HepG2 (cell line): ENCODE results near the gene ZNF174. TPM values are rescaled to one million over a fixed set of nuclear protein-coding genes. Genes with fewer than 3 reads are reported as not detected.

Experiments
- AHR ChIP-seq: IDR thresholded peaks from 2 replicates; pipeline ENCODE4 v1.6.1; 2018; ENCODE audit warnings: missing genetic modification reagents, missing compliant biosample characterization
- GPN1 ChIP-seq: sonication (generic); formaldehyde crosslinking; IDR thresholded peaks from 2 replicates; pipeline ENCODE4 v1.5.1; 2020; ENCODE audit warnings: missing genetic modification reagents, borderline replicate concordance
- KAT2B ChIP-seq: fragments of 150-350 bp; IDR thresholded peaks from 2 replicates; pipeline ENCODE4 v1.6.1; 2014; ENCODE audit warnings: low read depth, low read length, borderline replicate concordance
- KMT2A ChIP-seq: sonication (generic); formaldehyde crosslinking; IDR thresholded peaks from 2 replicates; pipeline ENCODE4 v1.4.0; 2020; ENCODE audit warnings: missing genetic modification reagents
- MYC ChIP-seq: sonication (generic); formaldehyde crosslinking; IDR thresholded peaks from 2 replicates; pipeline ENCODE4 v1.9.0; 2021; ENCODE audit warnings: missing genetic modification reagents, borderline replicate concordance
- NFKB2 ChIP-seq: sonication (generic); formaldehyde crosslinking; IDR thresholded peaks from 2 replicates; pipeline ENCODE4 v1.4.0; 2020; ENCODE audit warnings: missing genetic modification reagents, borderline replicate concordance
- PHB2 ChIP-seq: fragments of 450-650 bp; IDR thresholded peaks from 2 replicates; pipeline ENCODE4 v1.6.1; 2018; ENCODE audit not compliant: partially characterized antibody
- PPARG ChIP-seq: conservative IDR thresholded peaks from 2 replicates; pipeline ENCODE4 v1.6.1; 2016; ENCODE audit warnings: missing biosample characterization, missing genetic modification reagents
- SATB2 ChIP-seq: sonication (generic); formaldehyde crosslinking; IDR thresholded peaks from 2 replicates; pipeline ENCODE4 v1.5.0; 2020; ENCODE audit warnings: missing genetic modification reagents
- TGIF2 ChIP-seq: IDR thresholded peaks from 2 replicates; pipeline ENCODE4 v1.6.1; 2016; ENCODE audit warnings: control low read depth, missing compliant biosample characterization
- ZFP82 ChIP-seq: sonication (generic); formaldehyde crosslinking; IDR thresholded peaks from 2 replicates; pipeline ENCODE4 v1.5.1; 2020; ENCODE audit warnings: mild to moderate bottlenecking, missing genetic modification reagents, borderline replicate concordance
- ZNF230 ChIP-seq: sonication (generic); formaldehyde crosslinking; IDR thresholded peaks from 2 replicates; pipeline ENCODE4 v1.4.0; 2020; ENCODE audit warnings: mild to moderate bottlenecking, missing genetic modification reagents
- ZNF280B ChIP-seq: sonication (generic); formaldehyde crosslinking; IDR thresholded peaks from 2 replicates; pipeline ENCODE4 v1.5.0; 2020; ENCODE audit warnings: missing genetic modification reagents, mild to moderate bottlenecking, borderline replicate concordance
- ZNF549 ChIP-seq: sonication (generic); formaldehyde crosslinking; IDR thresholded peaks from 2 replicates; pipeline ENCODE4 v1.5.0; 2020; ENCODE audit warnings: missing genetic modification reagents
- ZNF574 ChIP-seq: sonication (generic); formaldehyde crosslinking; IDR thresholded peaks from 2 replicates; pipeline ENCODE4 v1.4.0; 2020; ENCODE audit warnings: missing genetic modification reagents
- ZNF747 ChIP-seq: sonication (generic); formaldehyde crosslinking; IDR thresholded peaks from 2 replicates; pipeline ENCODE4 v1.8.1; 2023; ENCODE audit warnings: missing genetic modification reagents, mild to moderate bottlenecking, borderline replicate concordance
- polyA plus RNA-seq, 8 experiments: library from polyadenylated mRNA; depleted of rRNA in 3 of 8; stranded (reverse) in 7 of 8; unstranded in 1 of 8; fragments of >200 nt; fragmentation: Illumina TruSeq in 4 of 8; extraction: Trizol in 4 of 8; gene quantifications; 2 replicates each; pipeline versions ENCODE4 v1.2.1 to v1.2.3, GENCODE V29; 2011 to 2016; ENCODE audit warnings: low read depth in 4 of 8, missing spikeins in 1 of 8, mixed read lengths in 1 of 8; ENCODE audit not compliant: insufficient read depth in 1 of 8
- total RNA-seq, 5 experiments: library from RNA; depleted of rRNA; stranded (reverse); fragments of >200 nt; fragmentation: Illumina TruSeq; extraction: Trizol; gene quantifications; 2 replicates each; pipeline ENCODE4 v1.2.3, GENCODE V29; 2016; ENCODE audit warnings: low read depth in 1 of 5
- TF ChIP-seq, protein P1 (sequence below): sonication (generic); formaldehyde crosslinking; IDR thresholded peaks from 2 replicates; pipeline ENCODE4 v1.4.0; 2020; ENCODE audit warnings: missing genetic modification reagents, low read depth, mild to moderate bottlenecking, borderline replicate concordance
- TF ChIP-seq, protein P2 (sequence below): sonication (generic); formaldehyde crosslinking; IDR thresholded peaks from 2 replicates; pipeline ENCODE4 v1.5.0; 2020; ENCODE audit warnings: mild to moderate bottlenecking, missing genetic modification reagents
- TF ChIP-seq, protein P3 (sequence below): sonication (generic); formaldehyde crosslinking; IDR thresholded peaks from 2 replicates; pipeline ENCODE4 v1.4.0; 2020; ENCODE audit warnings: mild to moderate bottlenecking, missing genetic modification reagents

ZNF174 gene
- total and polyA plus RNA-seq, 2 of the 13 experiments (the other 11 are each of a cell fraction or from before 2014, with no cell fraction given), result 8.3 to 10.6 TPM

GRCh38 chr16:3400779-3401688, at the start of gene ZNF174, which contains the start of gene ZSCAN32 (continued):
- no peak for TF ChIP-seq ZNF230
- TF ChIP-seq ZNF574 (CRISPR knock-in tag), result peak; percentile 92
- TF ChIP-seq KAT2B, result no peak
- peak; percentile 43 for TF ChIP-seq AHR
- peak; percentile 72; the same call in 1 of the 2 replicates for TF ChIP-seq NFKB2
- TF ChIP-seq TGIF2 (CRISPR knock-in tag), result 0 out of 2 replicates have a peak, but pooled peaks have one; percentile 20
- peak; percentile 35 for TF ChIP-seq PPARG (CRISPR knock-in tag)
- TF ChIP-seq, protein P1, sequence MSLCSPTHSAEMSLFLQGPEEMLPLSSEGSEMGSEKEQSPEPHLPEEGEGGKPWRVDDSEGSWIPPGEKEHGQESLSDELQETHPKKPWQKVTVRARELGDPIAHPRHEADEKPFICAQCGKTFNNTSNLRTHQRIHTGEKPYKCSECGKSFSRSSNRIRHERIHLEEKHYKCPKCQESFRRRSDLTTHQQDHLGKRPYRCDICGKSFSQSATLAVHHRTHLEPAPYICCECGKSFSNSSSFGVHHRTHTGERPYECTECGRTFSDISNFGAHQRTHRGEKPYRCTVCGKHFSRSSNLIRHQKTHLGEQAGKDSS (CRISPR knock-in tag), result peak; percentile 24; the same call in 1 of the 2 replicates
- peak; percentile 95 for TF ChIP-seq KMT2A (CRISPR knock-in tag)
- TF ChIP-seq PHB2, result no peak
- TF ChIP-seq ZNF549 (CRISPR knock-in tag), result 0 out of 2 replicates have a peak, but pooled peaks have one; percentile 35
- TF ChIP-seq SATB2 (CRISPR knock-in tag), result peak; percentile 63; the same call in 1 of the 2 replicates
- peak; percentile 83 for TF ChIP-seq ZFP82
- TF ChIP-seq ZNF747, result peak; percentile 77
- TF ChIP-seq, protein P2, sequence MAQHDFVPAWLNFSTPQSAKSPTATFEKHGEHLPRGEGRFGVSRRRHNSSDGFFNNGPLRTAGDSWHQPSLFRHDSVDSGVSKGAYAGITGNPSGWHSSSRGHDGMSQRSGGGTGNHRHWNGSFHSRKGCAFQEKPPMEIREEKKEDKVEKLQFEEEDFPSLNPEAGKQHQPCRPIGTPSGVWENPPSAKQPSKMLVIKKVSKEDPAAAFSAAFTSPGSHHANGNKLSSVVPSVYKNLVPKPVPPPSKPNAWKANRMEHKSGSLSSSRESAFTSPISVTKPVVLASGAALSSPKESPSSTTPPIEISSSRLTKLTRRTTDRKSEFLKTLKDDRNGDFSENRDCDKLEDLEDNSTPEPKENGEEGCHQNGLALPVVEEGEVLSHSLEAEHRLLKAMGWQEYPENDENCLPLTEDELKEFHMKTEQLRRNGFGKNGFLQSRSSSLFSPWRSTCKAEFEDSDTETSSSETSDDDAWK (CRISPR knock-in tag), result no peak
- TF ChIP-seq MYC (CRISPR knock-in tag), result peak; percentile 78; the same call in 1 of the 2 replicates
- TF ChIP-seq, protein P3, sequence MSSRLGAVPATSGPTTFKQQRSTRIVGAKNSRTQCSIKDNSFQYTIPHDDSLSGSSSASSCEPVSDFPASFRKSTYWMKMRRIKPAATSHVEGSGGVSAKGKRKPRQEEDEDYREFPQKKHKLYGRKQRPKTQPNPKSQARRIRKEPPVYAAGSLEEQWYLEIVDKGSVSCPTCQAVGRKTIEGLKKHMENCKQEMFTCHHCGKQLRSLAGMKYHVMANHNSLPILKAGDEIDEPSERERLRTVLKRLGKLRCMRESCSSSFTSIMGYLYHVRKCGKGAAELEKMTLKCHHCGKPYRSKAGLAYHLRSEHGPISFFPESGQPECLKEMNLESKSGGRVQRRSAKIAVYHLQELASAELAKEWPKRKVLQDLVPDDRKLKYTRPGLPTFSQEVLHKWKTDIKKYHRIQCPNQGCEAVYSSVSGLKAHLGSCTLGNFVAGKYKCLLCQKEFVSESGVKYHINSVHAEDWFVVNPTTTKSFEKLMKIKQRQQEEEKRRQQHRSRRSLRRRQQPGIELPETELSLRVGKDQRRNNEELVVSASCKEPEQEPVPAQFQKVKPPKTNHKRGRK (CRISPR knock-in tag), result no peak
- TF ChIP-seq ZNF280B (CRISPR knock-in tag), result peak; percentile 69; the same call in 1 of the 2 replicates
- TF ChIP-seq GPN1 (CRISPR knock-in tag), result no peak
